G401 (cell line): ENCODE measurements around the gene UBE2L3. TPM values are rescaled to one million over a fixed set of nuclear protein-coding genes. Genes with fewer than 3 reads are reported as not detected.
A peak's percentile ranks its signal among the peaks of the same experiment; 100 is the strongest.
"Not testable (repeated sequence)": the region's sequence is repeated elsewhere in the genome, so short reads cannot be mapped to it uniquely, and the experiment has no call there.

Source experiments
- DNase-seq: peaks from one replicate; pipeline ENCODE4 v3.0.0-alpha.2; 2015; ENCODE audit warnings: low spot score
- in situ Hi-C: cut with HindIII; loops from 2 replicates; pipeline ENCODE4 v1.10.0; 2016; ENCODE audit warnings: low sequenced_read_pairs, mixed read lengths
- total RNA-seq: library from RNA; depleted of rRNA; stranded (reverse); fragments of >200 nt; shearing (Covaris generic); gene quantifications from 2 replicates; pipeline ENCODE4 v1.2.3, GENCODE V29; 2014

The UBE2L3 gene
- total RNA-seq, 1 experiment from 2014 or later = 58.0 TPM

- in situ Hi-C loops = no loop called here
- no peak for DNase-seq
These were observed 2.1 kb downstream of the UBE2L3 start for GRCh38 chr22:21569459-21570170.

DNA sequence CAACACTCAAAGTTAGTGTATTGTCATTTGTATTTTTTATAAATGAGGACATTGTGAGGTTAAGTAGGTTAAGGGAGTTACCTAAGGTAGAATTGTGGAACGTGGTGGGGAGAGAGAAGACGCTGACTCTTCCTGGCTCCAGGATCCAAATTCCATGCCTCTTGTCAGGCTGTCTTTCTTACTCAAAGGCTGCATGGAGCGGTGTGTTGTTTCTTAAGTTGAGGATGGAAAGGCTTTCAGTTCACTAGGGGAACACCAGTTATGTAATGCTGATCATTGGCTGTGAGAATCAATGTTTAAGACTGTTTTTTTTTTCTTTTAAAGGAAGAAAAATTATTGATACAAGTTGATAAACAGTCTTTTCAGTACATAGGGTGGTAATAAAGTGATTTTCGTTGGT lies 2.9 kb downstream of the UBE2L3 start:
- DNase-seq = no peak
- in situ Hi-C loops = no loop called here

DNA sequence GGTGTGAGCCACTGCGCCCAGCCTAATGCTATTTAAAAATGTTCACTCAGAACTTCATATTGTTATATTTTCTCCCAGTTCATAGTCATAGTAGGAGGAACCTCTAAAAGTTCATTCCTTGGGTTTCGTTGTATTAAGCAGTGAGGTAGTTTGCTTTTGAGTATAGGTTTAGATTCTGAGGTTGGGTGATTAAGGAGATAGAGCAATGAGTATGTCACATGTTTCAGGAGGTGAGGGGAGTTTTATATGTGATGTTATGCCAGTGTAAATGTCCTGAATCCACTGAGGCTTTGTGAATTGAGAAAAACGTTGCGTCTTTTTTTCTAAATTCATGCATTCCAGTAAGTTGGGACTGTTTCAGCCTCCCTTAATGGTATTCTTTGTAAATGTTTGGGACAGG lies 4.2 kb downstream of the UBE2L3 start:
- in situ Hi-C loops = no loop called here
- DNase-seq = no peak

DNA sequence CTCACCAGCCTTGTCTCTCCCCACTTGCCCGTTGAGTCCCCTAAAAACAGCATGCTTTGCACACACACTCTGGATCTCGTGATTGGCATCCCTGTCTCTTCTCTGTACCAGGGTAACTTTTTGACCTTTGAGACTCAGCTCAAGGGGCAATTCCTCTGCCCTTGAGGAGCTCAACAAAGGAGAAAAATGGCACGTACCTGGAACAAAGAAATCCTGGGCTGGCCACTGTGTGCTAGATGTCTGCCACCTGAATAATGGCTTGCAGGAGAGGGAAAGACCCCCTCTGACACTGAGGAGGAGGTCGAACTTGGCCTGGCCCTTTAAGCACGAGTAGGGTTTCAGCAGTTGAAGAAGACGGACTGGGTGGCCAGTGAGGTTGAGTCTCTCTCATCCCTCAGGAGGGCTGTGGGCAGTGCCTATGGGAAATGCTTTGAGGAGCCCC lies 5.8 kb downstream of the UBE2L3 start:
- in situ Hi-C loops = no loop called here

GRCh38 chr22:21573750-21574494 lies 6.4 kb downstream of the UBE2L3 start:
- DNase-seq = no peak
- in situ Hi-C loops = no loop called here

More for the DNA sequence above, 5.8 kb downstream of the UBE2L3 start:
- no peak for DNase-seq

- in situ Hi-C loops = no loop called here
These were observed 11.9 kb downstream of the UBE2L3 start for GRCh38 chr22:21579474-21579851.

GRCh38 chr22:21580623-21581007 lies 13.1 kb downstream of the UBE2L3 start:
- in situ Hi-C loops, DNase-seq: not testable (repeated sequence)

More at GRCh38 chr22:21579474-21579851, 11.9 kb downstream of the UBE2L3 start:
- DNase-seq = no peak

DNA sequence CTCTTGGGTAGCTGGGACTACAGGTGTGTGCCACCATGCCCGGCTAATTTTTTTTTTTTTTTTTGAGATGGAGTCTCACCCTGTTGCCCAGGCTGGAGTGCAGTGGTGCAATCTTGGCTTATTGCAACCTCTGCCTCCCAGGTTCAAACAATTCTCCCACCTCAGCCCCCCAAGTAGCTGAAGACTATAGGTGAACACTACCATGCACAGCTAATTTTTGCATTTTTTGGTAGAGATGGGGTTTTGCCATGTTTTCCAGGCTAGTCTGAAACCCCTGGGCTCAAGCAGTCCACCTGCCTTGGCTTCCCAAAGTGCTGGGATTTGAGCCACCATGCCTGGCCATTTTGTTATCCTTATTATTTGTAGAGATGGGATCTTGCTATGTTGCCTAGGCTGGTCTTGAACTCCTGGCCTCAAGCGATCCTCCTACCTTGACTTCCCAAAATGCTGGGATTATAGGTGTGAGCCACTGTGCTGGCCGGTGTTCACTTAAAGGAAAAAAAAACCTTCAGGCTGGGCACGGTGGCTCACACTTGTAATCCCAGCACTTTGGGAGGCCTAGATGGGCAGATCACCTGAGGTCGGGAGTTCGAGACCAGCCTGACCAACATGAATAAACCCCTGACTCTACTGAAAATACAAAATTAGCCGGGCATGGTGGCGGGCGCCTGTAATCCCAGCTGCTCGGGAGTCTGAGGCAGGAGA lies 13.6 kb downstream of the UBE2L3 start:
- DNase-seq, in situ Hi-C loops: not testable (repeated sequence)

DNA sequence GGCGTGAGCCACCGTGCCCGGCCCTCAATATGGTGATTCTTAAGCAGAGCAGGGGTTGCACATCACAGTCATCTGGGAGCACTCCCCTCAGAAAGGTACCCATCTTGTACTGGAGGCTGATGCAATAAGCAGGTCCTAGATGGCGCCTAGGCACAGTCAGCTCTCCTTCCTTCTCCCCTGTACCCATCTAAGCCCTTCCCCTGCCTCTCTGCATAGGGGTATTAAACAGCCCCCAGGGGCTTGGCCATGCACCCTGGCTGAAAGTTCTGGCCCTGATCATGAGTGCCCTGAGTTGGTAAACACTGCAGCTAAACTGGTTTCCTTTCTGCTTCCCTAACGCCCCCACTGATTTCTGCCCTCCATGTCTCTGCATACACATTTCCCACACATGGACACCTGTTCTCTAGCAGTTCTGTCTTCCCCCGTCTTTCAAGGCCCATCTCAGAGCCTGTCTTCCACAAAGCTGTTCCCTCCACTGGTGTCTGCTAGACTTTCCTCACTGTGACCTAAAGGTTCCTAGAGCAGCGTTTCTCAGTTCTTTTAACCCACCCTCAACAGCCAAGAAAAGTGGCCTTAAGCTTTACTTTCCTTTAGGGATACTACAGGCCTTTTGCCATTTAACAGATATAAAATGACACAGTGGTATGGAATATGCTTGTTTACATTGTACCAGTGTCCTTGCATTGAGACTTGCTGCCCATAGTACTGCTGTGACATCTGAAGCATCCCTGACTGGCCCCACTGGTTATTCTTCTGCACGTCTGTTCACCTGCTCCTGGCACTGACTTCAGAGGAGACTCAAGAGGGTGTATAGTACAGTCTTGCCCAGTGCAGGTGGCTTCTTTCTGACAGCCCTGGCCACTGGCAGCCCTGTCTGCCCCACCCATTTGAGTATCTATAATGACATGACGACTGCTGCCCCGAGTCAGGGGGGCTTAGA lies 15.6 kb downstream of the UBE2L3 start:
- DNase-seq = no peak
- in situ Hi-C loops = no loop called here

GRCh38 chr22:21585389-21585788 lies 17.9 kb downstream of the UBE2L3 start:
- no peak for DNase-seq
- in situ Hi-C loops = no loop called here

GRCh38 chr22:21587803-21588611 lies 20.5 kb downstream of the UBE2L3 start:
- DNase-seq = peak; percentile 47
- in situ Hi-C loops = no loop called here

DNA sequence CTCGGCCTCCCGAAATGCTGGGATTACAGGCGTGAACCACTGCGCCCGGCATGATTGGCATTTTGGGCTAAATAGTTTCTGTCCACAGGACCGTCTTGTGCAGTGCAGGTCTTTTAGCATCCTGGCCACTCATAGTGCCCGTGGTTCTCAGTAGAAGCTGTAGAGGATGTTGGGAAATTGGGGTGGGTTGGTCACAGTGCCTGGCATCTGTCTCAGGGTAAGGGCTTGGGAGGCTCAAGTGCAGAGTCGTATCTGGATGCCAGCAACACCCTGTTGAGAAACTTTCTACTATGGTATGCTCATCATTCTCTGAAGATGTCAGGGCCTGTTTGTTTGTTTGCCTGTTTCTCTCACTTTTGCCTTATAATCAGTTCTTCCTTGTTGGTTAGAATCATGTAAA lies 21.9 kb downstream of the UBE2L3 start:
- in situ Hi-C loops = no loop called here
- no peak for DNase-seq

- in situ Hi-C loops = no loop called here
- DNase-seq = peak; percentile 34
These were observed 23.5 kb downstream of the UBE2L3 start for GRCh38 chr22:21590809-21591641.

DNA sequence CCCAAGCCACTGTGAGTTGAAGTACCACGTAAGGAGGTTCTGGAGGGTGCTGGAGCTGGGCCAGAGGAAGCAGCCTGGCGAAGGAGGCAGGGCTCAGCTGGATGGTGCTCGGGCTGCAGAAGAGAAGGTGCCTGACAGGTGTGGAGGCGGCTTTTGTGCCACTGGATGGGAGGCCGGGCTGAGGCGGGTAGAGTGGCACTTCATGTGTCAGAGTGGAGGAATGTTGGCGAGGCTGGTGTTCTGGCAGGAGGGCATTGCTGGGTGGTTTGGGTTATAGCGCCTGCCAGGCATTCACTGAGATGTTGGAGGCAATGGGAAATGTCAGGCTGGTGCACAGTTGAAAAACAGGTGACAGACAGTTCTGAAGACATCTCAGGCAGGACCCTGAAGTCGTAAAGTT lies 24.2 kb downstream of the UBE2L3 start:
- no peak for DNase-seq
- in situ Hi-C loops = no loop called here

DNA sequence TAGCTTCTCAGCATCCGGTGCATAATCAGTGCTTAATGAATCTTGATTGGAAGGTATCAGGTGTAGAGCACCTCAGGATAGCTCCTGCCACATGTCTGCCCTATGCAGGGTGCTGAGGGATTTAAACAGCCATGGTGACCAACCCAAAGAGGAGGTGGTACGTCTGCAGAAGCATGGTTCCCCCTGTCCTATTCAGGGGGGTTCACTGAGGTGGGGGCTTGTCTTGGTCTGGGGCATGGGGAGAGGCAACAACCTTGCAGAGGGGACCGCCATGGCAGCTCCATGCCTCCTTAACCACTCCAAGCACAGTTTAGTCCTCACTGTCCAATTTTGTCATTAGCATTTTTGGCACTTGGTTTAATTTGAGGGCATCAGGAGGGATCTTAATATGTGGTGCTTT lies 24.9 kb downstream of the UBE2L3 start:
- in situ Hi-C loops = no loop called here
- DNase-seq = no peak

DNA sequence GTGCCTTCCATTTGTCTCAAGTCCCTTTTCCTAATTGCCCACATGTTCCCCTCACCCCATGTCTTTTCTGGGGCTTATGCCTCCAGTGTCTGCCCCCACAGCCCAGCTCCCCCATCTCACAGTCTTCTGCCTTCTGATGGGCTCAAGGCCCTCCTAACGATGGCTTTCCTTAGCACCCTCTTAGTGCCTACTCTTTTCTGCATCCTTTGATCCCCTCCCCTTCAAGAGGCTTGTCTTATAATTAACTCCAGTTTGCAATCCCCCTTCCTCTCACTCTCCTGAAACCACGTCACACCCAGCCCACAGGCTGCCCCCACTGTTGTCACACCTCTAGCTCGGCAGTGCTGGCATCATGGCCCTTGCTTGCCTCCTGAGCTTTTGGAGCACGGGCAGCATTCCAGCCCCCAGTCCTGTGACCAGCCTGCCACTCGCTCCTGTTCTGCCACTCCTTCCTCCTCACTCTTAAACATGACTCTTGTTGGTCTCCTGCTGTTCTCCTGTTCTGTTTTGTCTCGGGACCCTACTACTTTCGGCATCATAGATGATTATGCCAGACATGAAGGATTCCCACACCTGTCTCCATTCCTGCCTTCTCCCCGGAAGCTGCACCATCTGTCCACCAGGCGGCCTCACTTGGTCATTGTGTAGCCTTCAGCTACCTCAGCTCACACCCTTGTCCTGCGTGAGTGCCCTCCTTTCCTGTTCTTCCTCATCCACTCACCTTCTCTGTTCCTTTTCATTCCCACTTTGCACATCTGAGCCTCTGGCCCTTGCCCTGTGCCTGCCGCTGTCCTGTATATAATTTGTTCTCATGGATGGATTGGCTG lies 26.1 kb downstream of the UBE2L3 start:
- DNase-seq = peak; percentile 65
- in situ Hi-C loops = no loop called here
